GM12878 (cell line): Measurements from ENCODE around the gene SPRED2. TPM values are rescaled to one million over a fixed set of nuclear protein-coding genes. Genes with fewer than 3 reads are reported as not detected.

ENCODE experiments used
- ATAC-seq: fragments of 200-7000 bp; cut with Tn5 transposase; 3 replicates; pipeline ENCODE4 v1.9.1; 2020; ENCODE audit warnings: mild to moderate bottlenecking, moderate library complexity
- BruUV-seq: library from RNA; stranded (reverse); fragments of 400-500 nt; replicated peaks from 2 replicates; lab custom pipeline; 2021; lab: Mats Ljungman, UMichigan
- CTCF ChIA-PET: fragments of 300-600 bp; sonication (Branson Sonifier 250); formaldehyde crosslinking; extraction: SDS; loops from one replicate; lab custom pipeline; 2021; ENCODE audit warnings: inconsistent platforms; lab: Yijun Ruan, JAX
- POLR2A ChIA-PET: fragments of 350-600 bp; formaldehyde crosslinking; extraction: SDS; loops from one replicate; lab custom pipeline; 2021; ENCODE audit warnings: inconsistent platforms; lab: Charles Lee
- RAD21 ChIA-PET: fragments of 300-600 bp; sonication (Branson Sonifier 250); formaldehyde crosslinking; loops from one replicate; lab custom pipeline; 2023; ENCODE audit warnings: antibody characterized with exemption; ENCODE audit not compliant: unreplicated experiment; lab: Charles Lee
- SMC1A ChIA-PET: fragments of 300-600 bp; sonication (Branson Sonifier 250); formaldehyde crosslinking; loops from one replicate; lab custom pipeline; 2023; ENCODE audit not compliant: unreplicated experiment, uncharacterized antibody; lab: Charles Lee
- DNase-seq: peaks from one replicate; pipeline ENCODE4 v3.0.0-alpha.2; 2011; ENCODE audit warnings: low read depth, low spot score
- FAIRE-seq: peaks from 3 replicates; lab custom pipeline; 2011; peaks lifted over from hg19 to GRCh38; lab: Jason Lieb, UNC
- H2AFZ ChIP-seq: 2 replicates; pipeline ENCODE4 v1.6.0; 2011; ENCODE audit warnings: low read depth, low read length, control low read depth; ENCODE audit not compliant: control insufficient read depth
- H3K27ac ChIP-seq: 2 replicates; pipeline ENCODE4 v1.5.1; 2011; ENCODE audit warnings: control low read depth; ENCODE audit not compliant: control insufficient read depth, insufficient read depth
- H3K27me3 ChIP-seq, 2 experiments: replicated peaks in 1 of 2; 2 replicates each; pipeline versions ENCODE4 v1.6.0 to v1.6.1; 2011; ENCODE audit warnings: low read length in 1 of 2; ENCODE audit not compliant: control insufficient read depth in 2 of 2, insufficient read depth in 2 of 2
- H3K36me3 ChIP-seq, 2 experiments: 2 replicates each; pipeline ENCODE4 v1.5.1; 2011; ENCODE audit warnings: low read length in 1 of 2; ENCODE audit not compliant: control insufficient read depth in 2 of 2, insufficient read depth in 2 of 2
- H3K4me1 ChIP-seq: 2 replicates; pipeline ENCODE4 v1.6.1; 2011; ENCODE audit warnings: mild to moderate bottlenecking, low read length, moderate library complexity, mixed read lengths; ENCODE audit not compliant: control insufficient read depth, insufficient read depth
- H3K4me2 ChIP-seq: 2 replicates; pipeline ENCODE4 v1.6.0; 2011; ENCODE audit warnings: control low read depth; ENCODE audit not compliant: control insufficient read depth, insufficient read depth
- H3K4me3 ChIP-seq: fragments of 200-600 bp; sonication (generic); 2 replicates; pipeline ENCODE4 v1.5.1; 2016
- H3K79me2 ChIP-seq: 2 replicates; pipeline ENCODE4 v1.6.0; 2011; ENCODE audit warnings: low read length; ENCODE audit not compliant: control insufficient read depth, insufficient read depth
- H3K9ac ChIP-seq: 2 replicates; pipeline ENCODE4 v1.8.0; 2011; ENCODE audit warnings: low read length, control low read depth, mixed read lengths; ENCODE audit not compliant: control insufficient read depth, insufficient read depth
- H3K9me3 ChIP-seq: replicated peaks from 3 replicates; pipeline ENCODE4 v1.5.1; 2011; ENCODE audit warnings: mild to moderate bottlenecking, low read length; ENCODE audit not compliant: control insufficient read depth, insufficient read depth
- H4K20me1 ChIP-seq: 2 replicates; pipeline ENCODE4 v1.6.0; 2011; ENCODE audit not compliant: control insufficient read depth, insufficient read depth
- NR2C2 ChIP-seq: IDR thresholded peaks from 2 replicates; pipeline ENCODE4 v1.6.1; 2011; ENCODE audit warnings: borderline replicate concordance, low read depth; ENCODE audit not compliant: control insufficient read depth, insufficient read length
- REST ChIP-seq: IDR thresholded peaks from 2 replicates; pipeline ENCODE4 v1.6.1; 2012; ENCODE audit warnings: mild to moderate bottlenecking, low read depth, low read length
- RUNX3 ChIP-seq: IDR thresholded peaks from 2 replicates; pipeline ENCODE4 v1.6.1; 2012; ENCODE audit warnings: low read length, inconsistent platforms
- SPI1 ChIP-seq: IDR thresholded peaks from 2 replicates; pipeline ENCODE4 v1.6.1; 2011; ENCODE audit warnings: low read depth, mild to moderate bottlenecking, low read length, moderate library complexity, borderline replicate concordance; ENCODE audit not compliant: insufficient read depth
- WGBS: methylation state at CpG from one replicate; pipeline ENCODE4 v1.1.6; 2016; ENCODE audit warnings: low lambda C conversion rate; ENCODE audit not compliant: insufficient replicate concordance, insufficient coverage; ENCODE audit errors: missing lambda C conversion rate; 5-methylcytosine and 5-hydroxymethylcytosine counted together
- in situ Hi-C: fragments of 300-500 bp; cut with MboI; formaldehyde crosslinking; loops from 9 replicates; pipeline ENCODE4 v1.14.3; 2018; ENCODE audit warnings: mixed read lengths
- intact Hi-C: fragments of 100-400 bp; cut with micrococcal nuclease; formaldehyde crosslinking; loops from one replicate; pipeline ENCODE4 v1.14.2; 2022; ENCODE audit not compliant: unreplicated experiment
- polyA plus RNA-seq, 11 experiments: library from polyadenylated mRNA; depleted of rRNA in 4 of 11; unstranded in 6 of 11; stranded (reverse) in 5 of 11; fragments of >200 nt; fragmentation: Nextera tagmentation in 4 of 11; fragmentation: Illumina TruSeq in 1 of 11; extraction: Ambion mirVana in 4 of 11; extraction: Trizol in 1 of 11; gene quantifications; 1 replicate in 1 of 11; 2 replicates in 10 of 11; pipeline versions ENCODE4 v1.2.1 to v1.2.3, GENCODE V29; 2011 to 2016; ENCODE audit warnings: inconsistent platforms in 2 of 11, missing spikeins in 2 of 11, low read depth in 1 of 11
- total RNA-seq, 4 experiments: library from RNA; depleted of rRNA in 3 of 4; stranded (reverse); fragments of >200 nt in 3 of 4; fragmentation: Illumina TruSeq in 1 of 4; extraction: Trizol in 1 of 4; gene quantifications; 2 replicates each; pipeline versions ENCODE4 v1.2.1 to v1.2.3, GENCODE V29; 2013 to 2021
- TF ChIP-seq, protein P1 (sequence below): IDR thresholded peaks from 2 replicates; pipeline ENCODE4 v1.6.1; 2011; ENCODE audit warnings: borderline replicate concordance, low read depth, mild to moderate bottlenecking, moderate library complexity, low read length; ENCODE audit not compliant: insufficient read depth, poor library complexity, severe bottlenecking

SPRED2 gene
- total and polyA plus RNA-seq, 10 of the 15 experiments (the other 5 are each of a cell fraction or from before 2014, with no cell fraction given), result 3.0 to 23.9 (median 9.7) TPM

DNA sequence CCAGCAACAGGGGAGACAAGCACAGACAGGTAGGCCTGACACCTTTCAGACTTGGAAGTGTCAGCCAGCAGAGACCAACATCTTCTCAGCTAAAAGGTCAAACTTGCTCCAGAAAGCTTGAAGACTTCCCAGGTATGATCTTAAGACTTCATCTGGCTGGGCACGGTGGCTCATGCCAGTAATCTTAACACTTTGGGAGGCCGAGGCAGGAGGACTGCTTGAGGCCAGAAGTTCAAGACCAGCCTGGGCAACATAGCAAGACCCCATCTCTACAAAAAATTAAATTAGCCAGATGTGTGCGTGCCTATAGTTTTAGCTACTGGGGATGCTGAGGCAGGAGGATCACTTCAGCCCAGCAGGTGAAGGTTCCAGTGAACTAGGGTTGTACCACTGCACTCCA lies 39.0 kb upstream of the SPRED2 start:
- WGBS, result 27% methylated on average over 3 of the region's 3 CpGs

More for the DNA sequence above, 39.0 kb upstream of the SPRED2 start:
- Histone ChIP-seq H3K4me1 (no peaks in the 10 kb centered on the region), H3K4me2 (no peak overlapping the region), H3K9me3 (peaks cover 6% of the 10 kb centered on the region; the same call in 2 of the 3 replicates), H3K9ac (no peak overlapping the region), H3K36me3 (no peaks in the 10 kb centered on the region)
- no peak for DNase-seq
- in situ Hi-C loops, result no loop called here
- CTCF ChIA-PET, result no interaction called here
- no TSS peak for BruUV-seq
- TF ChIP-seq NR2C2 (no peak), SPI1 (no peak), REST (no peak), RUNX3 (no peak)
- TF ChIP-seq, protein P1, sequence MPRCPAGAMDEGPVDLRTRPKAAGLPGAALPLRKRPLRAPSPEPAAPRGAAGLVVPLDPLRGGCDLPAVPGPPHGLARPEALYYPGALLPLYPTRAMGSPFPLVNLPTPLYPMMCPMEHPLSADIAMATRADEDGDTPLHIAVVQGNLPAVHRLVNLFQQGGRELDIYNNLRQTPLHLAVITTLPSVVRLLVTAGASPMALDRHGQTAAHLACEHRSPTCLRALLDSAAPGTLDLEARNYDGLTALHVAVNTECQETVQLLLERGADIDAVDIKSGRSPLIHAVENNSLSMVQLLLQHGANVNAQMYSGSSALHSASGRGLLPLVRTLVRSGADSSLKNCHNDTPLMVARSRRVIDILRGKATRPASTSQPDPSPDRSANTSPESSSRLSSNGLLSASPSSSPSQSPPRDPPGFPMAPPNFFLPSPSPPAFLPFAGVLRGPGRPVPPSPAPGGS, result no peak
- TF ChIP-seq, all 136 proteins: peak for 0
- Histone ChIP-seq H3K27me3 (no peaks in the 10 kb centered on the region), H3K27ac (no peak overlapping the region), H3K79me2 (no peaks in the 10 kb centered on the region), H3K4me3 (no peak overlapping the region), H2AFZ (no peak overlapping the region), H4K20me1 (no peaks in the 10 kb centered on the region)
- ChIA-PET RAD21 (no interaction called here), POLR2A (no interaction called here), SMC1A (no interaction called here)
- ATAC-seq (no peak), FAIRE-seq (no peak)
- intact Hi-C loops, result no loop called here
